Neural progenitor cell (in vitro differentiated cells): ENCODE results near the gene SNX9.

ENCODE experiments used
- CTCF ChIP-seq: fragments of 200-600 bp; sonication (generic); IDR thresholded peaks from 2 replicates; pipeline ENCODE4 v1.5.1; 2017; ENCODE audit warnings: antibody characterized with exemption, mild to moderate bottlenecking
- EZH2phosphoT487 ChIP-seq: fragments of 200-600 bp; sonication (generic); IDR thresholded peaks from 2 replicates; pipeline ENCODE4 v1.6.1; 2017; ENCODE audit warnings: antibody characterized with exemption

DNA sequence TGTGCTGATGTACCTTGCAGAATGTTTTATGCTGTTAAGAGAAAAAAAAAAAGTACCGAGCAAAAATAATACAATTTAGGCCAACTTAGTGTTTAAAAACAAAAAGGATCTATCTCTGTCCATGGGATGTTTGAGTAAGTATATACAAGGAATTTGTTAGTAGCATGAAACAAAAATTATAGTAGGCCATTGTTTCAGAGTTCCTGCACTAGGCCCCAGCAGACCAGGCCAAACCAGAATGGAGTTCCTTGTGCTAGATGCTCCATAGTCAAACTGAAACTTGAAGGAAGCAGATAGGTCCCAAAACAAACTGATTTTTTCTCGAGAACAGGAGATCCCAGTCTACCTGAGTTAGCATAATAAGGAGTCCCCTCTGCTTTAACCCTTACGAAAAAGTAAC, 72.5 kb downstream of the SNX9 start:
- TF ChIP-seq EZH2phosphoT487 = no peak
- no peak for TF ChIP-seq CTCF
